ENCODE results near the gene BLZF1. TPM values are rescaled to one million over a fixed set of nuclear protein-coding genes. Genes with fewer than 3 reads are reported as not detected.

Gene BLZF1
- total and polyA plus RNA-seq, 2 donors from 2014 or later = 10.3 to 25.3 TPM

- no peak for TF ChIP-seq CTCF (IDR thresholded peaks at IDR 0.05; ENCODE audit: borderline replicate concordance, extremely low read depth, insufficient read depth)
- Histone ChIP-seq H3K4me1 (ENCODE audit: control insufficient read depth in 2 of 3, insufficient read depth in 2 of 3, low read depth in 1 of 3, low read length in 3 of 3) (no peaks in the 10 kb centered on the region), H3K36me3 (ENCODE audit: control insufficient read depth in 2 of 3, insufficient read depth in 3 of 3, low read length in 3 of 3) (no peaks in the 10 kb centered on the region), H3K27me3 (ENCODE audit: control insufficient read depth, insufficient read depth, low read length) (no peaks in the 10 kb centered on the region), H3K9me3 (ENCODE audit: control insufficient read depth in 2 of 3, insufficient read depth in 1 of 3, low read length in 3 of 3) (no peaks in the 10 kb centered on the region), H3K4me3 (ENCODE audit: low read length in 3 of 3) (no peak overlapping the region), H3K27ac (ENCODE audit: low read depth in 2 of 2, low read length in 2 of 2) (no peak overlapping the region), H3K9ac (ENCODE audit: low read length in 3 of 3) (no peak overlapping the region)
- intact Hi-C loops (cut with DNase I) = no loop called here
- DNase-seq (no peak), FAIRE-seq (no peak)
Measured at GRCh38 chr1:169360415-169360814, 7.6 kb upstream of the BLZF1 start.

- no peak overlapping the region for H3K4me3 ChIP-seq (ENCODE audit: low read length in 3 of 3)
- no peaks in the 10 kb centered on the region for H3K9me3 ChIP-seq (ENCODE audit: control insufficient read depth in 2 of 3, insufficient read depth in 1 of 3, low read length in 3 of 3)
- intact Hi-C loops (cut with DNase I) = no loop called here
- FAIRE-seq = no peak
- no peak for TF ChIP-seq CTCF (IDR thresholded peaks at IDR 0.05; ENCODE audit: borderline replicate concordance, extremely low read depth, insufficient read depth)
- no peak for DNase-seq
- no peaks in the 10 kb centered on the region for H3K4me1 ChIP-seq (ENCODE audit: control insufficient read depth in 2 of 3, insufficient read depth in 2 of 3, low read depth in 1 of 3, low read length in 3 of 3)
- no peak overlapping the region for H3K9ac ChIP-seq (ENCODE audit: low read length in 3 of 3)
- no peaks in the 10 kb centered on the region for H3K36me3 ChIP-seq (ENCODE audit: control insufficient read depth in 2 of 3, insufficient read depth in 3 of 3, low read length in 3 of 3)
- H3K27me3 ChIP-seq (ENCODE audit: control insufficient read depth, insufficient read depth, low read length) = no peaks in the 10 kb centered on the region
- no peak overlapping the region for H3K27ac ChIP-seq (ENCODE audit: low read depth in 2 of 2, low read length in 2 of 2)
Measured at GRCh38 chr1:169361281-169361680, 6.7 kb upstream of the BLZF1 start.

GRCh38 chr1:169363046-169363730 is 4.8 kb upstream of the BLZF1 start:
- Histone ChIP-seq H3K4me3 (ENCODE audit: low read length in 3 of 3) (no peak overlapping the region), H3K27me3 (ENCODE audit: control insufficient read depth, insufficient read depth, low read length) (no peaks in the 10 kb centered on the region), H3K4me1 (ENCODE audit: control insufficient read depth in 2 of 3, insufficient read depth in 2 of 3, low read depth in 1 of 3, low read length in 3 of 3) (peaks cover 0 to 7% (median 0%) of the 10 kb centered on the region in 3 donors), H3K9ac (ENCODE audit: low read length in 3 of 3) (no peak overlapping the region), H3K36me3 (ENCODE audit: control insufficient read depth in 2 of 3, insufficient read depth in 3 of 3, low read length in 3 of 3) (no peaks in the 10 kb centered on the region), H3K9me3 (ENCODE audit: control insufficient read depth in 2 of 3, insufficient read depth in 1 of 3, low read length in 3 of 3) (no peaks in the 10 kb centered on the region), H3K27ac (ENCODE audit: low read depth in 2 of 2, low read length in 2 of 2) (no peak overlapping the region)
- intact Hi-C loops (cut with DNase I) = no loop called here
- DNase-seq (no peak), FAIRE-seq (no peak)
- TF ChIP-seq CTCF (IDR thresholded peaks at IDR 0.05; ENCODE audit: borderline replicate concordance, extremely low read depth, insufficient read depth) = no peak

- DNase-seq (no peak), FAIRE-seq (no peak)
- Histone ChIP-seq H3K9ac (ENCODE audit: low read length in 3 of 3) (no peak overlapping the region), H3K4me3 (ENCODE audit: low read length in 3 of 3) (no peak overlapping the region), H3K27me3 (ENCODE audit: control insufficient read depth, insufficient read depth, low read length) (no peaks in the 10 kb centered on the region), H3K27ac (ENCODE audit: low read depth in 2 of 2, low read length in 2 of 2) (no peak overlapping the region), H3K4me1 (ENCODE audit: control insufficient read depth in 2 of 3, insufficient read depth in 2 of 3, low read depth in 1 of 3, low read length in 3 of 3) (peaks cover 0 to 7% (median 4%) of the 10 kb centered on the region in 3 donors), H3K36me3 (ENCODE audit: control insufficient read depth in 2 of 3, insufficient read depth in 3 of 3, low read length in 3 of 3) (peaks cover 0 to 2% (median 2%) of the 10 kb centered on the region in 3 donors), H3K9me3 (ENCODE audit: control insufficient read depth in 2 of 3, insufficient read depth in 1 of 3, low read length in 3 of 3) (no peaks in the 10 kb centered on the region)
- intact Hi-C loops (cut with DNase I) = no loop called here
- TF ChIP-seq CTCF (IDR thresholded peaks at IDR 0.05; ENCODE audit: borderline replicate concordance, extremely low read depth, insufficient read depth) = no peak
Measured at GRCh38 chr1:169364948-169365347, 3.0 kb upstream of the BLZF1 start.

Data from kidney (tissue), 14 donors.